Measurements from ENCODE around the gene ECD.

- TF ChIP-seq CTCF (IDR thresholded peaks at IDR 0.05; ENCODE audit: poor library complexity, severe bottlenecking) (no peak), RAD21 (conservative IDR thresholded peaks at IDR 0.05) (no peak), EZH2 (IDR thresholded peaks at IDR 0.05; ENCODE audit: borderline replicate concordance, insufficient read depth, low read length, poor library complexity, severe bottlenecking) (no peak), POLR2AphosphoS5 (IDR thresholded peaks at IDR 0.05) (no peak), TAF1 (IDR thresholded peaks at IDR 0.05; ENCODE audit: low read depth) (no peak), EP300 (conservative IDR thresholded peaks at IDR 0.05; ENCODE audit: poor library complexity, severe bottlenecking) (no peak)
These were observed 28.6 kb downstream of the ECD start for GRCh38 chr10:73139251-73139650.
